GM12873 (cell line): ENCODE results near the gene LATS2.

Experiments used
- TF ChIP-seq, protein P1 (sequence below): IDR thresholded peaks from 2 replicates; pipeline ENCODE4 v1.5.1; 2012; ENCODE audit warnings: low read depth, mild to moderate bottlenecking, moderate library complexity, low read length, control low read depth; ENCODE audit not compliant: insufficient read depth; ENCODE audit errors: missing control alignments

The LATS2 gene

DNA sequence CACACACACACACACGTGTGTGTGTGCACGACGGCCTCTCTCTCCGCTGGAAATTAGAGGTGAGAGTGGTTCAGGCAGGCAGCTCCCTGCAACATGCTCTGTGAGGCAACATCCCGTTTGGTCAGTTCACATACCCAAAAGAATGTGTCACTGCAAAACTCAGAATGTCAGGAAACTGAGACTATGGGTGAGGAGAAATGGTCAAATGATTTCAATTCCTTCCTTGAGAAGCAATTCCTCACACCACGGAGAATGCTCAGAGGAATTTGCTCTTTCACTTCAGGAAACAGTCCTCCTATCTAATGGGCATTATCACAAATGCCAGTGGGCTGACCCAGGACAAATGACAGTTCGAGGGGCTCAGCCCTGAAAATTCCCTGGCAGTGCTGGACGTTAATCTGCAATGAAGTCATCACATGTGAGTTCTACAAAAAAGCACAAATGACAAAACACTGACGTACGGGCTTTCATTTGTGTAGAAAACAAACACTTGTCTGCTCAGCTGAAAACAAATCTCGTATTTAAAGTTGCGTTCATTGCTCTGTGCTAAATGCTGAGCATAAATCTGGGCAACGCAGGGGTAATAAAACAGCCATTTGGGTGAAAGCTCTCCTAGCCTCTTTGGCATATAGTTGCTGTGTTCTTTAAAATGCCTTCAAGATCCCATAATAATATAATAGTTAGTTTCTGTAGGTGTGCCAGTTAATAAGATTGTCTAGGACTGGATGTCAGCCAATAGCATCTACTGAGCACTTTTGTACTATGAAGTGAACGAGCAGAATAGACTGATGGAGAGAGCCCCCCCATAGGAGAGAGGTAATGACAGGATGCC lies 18.6 kb upstream of the LATS2 start:
- TF ChIP-seq, protein P1, sequence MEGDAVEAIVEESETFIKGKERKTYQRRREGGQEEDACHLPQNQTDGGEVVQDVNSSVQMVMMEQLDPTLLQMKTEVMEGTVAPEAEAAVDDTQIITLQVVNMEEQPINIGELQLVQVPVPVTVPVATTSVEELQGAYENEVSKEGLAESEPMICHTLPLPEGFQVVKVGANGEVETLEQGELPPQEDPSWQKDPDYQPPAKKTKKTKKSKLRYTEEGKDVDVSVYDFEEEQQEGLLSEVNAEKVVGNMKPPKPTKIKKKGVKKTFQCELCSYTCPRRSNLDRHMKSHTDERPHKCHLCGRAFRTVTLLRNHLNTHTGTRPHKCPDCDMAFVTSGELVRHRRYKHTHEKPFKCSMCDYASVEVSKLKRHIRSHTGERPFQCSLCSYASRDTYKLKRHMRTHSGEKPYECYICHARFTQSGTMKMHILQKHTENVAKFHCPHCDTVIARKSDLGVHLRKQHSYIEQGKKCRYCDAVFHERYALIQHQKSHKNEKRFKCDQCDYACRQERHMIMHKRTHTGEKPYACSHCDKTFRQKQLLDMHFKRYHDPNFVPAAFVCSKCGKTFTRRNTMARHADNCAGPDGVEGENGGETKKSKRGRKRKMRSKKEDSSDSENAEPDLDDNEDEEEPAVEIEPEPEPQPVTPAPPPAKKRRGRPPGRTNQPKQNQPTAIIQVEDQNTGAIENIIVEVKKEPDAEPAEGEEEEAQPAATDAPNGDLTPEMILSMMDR: no peak

DNA sequence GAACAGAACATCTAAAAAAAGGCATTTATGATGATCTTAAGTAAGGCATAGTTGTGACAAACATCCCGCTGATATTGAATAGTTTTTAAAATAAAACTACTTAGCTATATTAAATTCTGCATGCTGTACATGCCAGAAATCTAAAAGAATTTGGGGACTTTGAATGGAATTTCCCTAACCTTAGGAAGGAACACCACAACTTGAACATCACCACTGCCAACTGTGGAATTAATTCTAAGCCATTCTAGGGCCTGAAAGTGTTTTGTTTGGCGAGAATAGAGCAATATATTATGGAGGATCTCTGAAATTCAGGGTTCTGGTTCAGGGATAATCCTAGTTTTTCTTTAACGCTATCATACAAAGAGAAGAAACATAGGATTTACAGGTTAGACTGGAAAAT lies 17.8 kb upstream of the LATS2 start:
- TF ChIP-seq, protein P1: no peak

DNA sequence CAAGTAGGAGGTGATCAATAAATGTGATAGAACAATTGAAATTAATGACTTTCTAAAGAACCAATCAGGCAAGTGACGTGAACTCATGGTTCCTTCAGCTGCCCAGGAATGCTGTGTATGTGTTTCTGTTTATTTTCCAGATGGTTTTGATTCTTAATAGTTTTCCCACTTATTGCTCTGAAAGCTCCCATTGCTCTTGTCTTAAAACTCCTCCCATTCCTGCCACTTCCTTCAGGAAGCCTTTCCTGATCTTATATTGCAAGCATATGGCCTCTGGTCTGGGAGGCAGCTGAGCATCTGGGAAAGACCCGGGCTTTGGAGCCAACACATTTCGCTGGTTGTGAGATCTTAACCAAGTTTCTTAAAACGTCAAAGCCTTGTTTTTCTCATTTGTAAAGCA lies 17.1 kb upstream of the LATS2 start:
- TF ChIP-seq, protein P1: no peak

DNA sequence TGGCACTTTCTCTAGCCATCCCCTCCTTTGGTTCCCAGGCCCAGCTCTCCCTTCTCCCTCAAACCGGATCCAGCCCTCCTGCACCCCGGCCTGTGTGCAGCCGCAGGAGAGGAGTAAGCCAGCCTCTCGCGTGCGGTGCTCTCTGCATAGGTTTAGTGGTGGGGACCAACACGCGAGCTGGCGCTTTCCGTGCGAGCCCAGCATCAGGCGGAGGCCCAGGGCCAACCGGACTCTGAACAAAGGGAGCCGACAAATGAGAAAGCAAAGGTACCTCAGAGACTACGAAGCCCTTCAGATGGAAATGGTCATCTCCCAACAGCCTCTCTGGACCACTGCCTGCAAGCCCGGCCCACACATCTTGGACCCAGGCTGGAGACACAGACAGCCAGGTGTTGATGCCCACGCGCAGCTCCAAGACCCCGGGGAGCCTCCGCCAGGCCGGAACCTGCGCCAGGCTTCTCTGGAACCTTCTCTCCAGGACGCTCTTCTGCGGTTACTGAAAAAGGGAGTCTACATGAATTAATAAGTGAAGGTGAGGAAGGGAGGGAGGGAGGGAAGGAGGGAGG lies 16.5 kb upstream of the LATS2 start:
- TF ChIP-seq, protein P1: no peak

DNA sequence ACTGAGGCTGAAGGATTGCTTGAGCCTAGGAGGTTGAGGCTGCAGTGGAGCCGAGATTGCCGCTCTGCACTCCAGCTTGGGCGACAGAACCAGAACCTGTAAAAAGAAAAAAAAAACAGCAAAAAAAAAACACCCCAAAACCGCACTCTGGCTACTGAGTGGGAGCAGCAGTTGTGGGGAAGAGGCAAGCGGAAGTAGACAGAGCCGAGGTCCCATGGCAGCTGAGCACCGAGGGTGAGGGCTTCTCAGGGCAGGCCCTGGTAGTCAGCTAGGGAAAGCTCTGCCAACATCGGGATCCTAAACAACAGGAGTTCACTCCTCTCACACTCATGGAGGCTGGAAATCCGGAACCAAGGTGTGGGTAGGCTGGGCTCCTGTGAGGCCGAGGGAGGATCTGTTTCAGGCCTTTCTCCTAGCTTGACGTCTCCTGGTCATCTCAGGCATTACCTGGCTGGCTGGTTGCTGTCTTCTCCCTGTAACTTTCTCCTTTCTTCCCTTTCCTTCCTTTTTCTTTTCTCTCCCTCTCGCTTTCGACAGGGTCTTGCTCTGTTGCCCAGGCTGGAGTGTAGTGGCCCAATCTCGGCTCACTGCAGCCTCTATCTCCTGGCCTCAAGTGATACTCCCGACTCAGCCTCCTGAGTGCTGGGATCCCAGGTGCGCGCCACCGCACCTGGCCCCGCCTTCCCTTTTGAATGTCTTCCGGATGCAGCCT lies 15.8 kb upstream of the LATS2 start:
- TF ChIP-seq, protein P1: no peak

DNA sequence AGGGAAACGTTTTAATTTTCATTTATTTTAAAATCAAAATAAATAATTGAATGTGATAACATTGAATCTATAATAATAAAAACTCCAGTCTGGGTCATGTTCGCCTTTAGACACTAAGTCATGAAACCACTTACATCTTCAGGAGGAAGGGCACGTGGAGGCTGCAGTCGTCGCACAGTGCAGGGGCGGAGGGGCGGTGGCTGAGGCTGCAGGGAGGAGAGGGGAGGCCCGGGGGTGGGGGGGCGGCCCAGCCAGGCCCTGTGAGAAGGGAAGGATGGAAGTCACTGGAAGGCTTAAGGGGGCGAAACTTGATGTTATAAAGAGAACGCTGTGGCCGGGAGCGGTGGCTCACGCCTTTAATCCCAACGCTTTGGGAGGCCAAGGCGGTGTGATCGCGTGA lies 14.9 kb upstream of the LATS2 start:
- TF ChIP-seq, protein P1: no peak

DNA sequence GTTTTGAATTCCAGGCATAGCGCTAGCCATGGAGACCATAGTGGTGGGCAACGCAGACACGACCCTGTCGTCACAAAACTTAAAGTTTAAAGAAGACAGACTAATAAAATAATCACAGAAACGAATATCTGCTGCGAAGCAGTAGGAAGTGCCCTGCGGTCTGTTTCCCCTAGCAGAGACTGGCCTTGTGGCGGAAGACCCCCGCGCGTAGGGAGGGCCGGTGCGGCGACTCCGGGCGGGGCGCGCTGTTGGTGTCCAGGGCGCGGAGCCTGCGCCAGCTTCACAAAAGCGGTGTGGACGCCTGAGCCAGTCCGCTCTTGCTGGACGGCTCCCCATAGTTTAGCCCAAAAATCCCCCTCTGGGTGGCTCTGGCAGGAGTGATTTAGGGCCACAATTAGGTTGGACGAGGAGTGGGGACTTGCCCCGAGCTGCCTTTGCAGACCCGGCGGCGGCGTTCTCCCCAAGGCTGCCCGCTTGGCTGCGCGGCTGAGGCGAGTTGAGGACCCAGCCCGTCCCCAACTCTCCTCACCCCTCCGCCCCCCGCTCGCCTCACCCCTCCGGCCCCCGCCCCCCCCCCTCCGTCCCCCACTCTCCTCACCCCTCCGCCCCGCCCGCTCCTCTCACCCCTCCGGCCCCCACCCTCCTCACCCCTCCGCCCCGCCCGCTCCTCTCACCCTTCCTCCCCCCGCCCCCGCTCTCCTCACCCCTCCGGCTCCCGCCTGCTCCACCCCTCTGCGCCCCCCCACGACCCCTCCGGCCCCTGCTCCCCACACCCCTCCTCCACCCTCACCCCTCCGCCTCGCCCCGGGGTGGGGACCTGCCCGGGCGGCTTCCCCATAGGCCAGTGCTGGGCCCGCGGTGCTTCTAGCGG lies 14.2 kb upstream of the LATS2 start:
- TF ChIP-seq, protein P1: no peak
